Left hindlimb (tissue), 1 donor: ENCODE measurements around the gene METTL23.
"Not testable (repeated sequence)": the region's sequence is repeated elsewhere in the genome, so short reads cannot be mapped to it uniquely, and the experiment has no call there.

Source experiments
- DNase-seq: peaks from one replicate; pipeline ENCODE4 v3.0.0-alpha.2; 2018

METTL23 gene

DNA sequence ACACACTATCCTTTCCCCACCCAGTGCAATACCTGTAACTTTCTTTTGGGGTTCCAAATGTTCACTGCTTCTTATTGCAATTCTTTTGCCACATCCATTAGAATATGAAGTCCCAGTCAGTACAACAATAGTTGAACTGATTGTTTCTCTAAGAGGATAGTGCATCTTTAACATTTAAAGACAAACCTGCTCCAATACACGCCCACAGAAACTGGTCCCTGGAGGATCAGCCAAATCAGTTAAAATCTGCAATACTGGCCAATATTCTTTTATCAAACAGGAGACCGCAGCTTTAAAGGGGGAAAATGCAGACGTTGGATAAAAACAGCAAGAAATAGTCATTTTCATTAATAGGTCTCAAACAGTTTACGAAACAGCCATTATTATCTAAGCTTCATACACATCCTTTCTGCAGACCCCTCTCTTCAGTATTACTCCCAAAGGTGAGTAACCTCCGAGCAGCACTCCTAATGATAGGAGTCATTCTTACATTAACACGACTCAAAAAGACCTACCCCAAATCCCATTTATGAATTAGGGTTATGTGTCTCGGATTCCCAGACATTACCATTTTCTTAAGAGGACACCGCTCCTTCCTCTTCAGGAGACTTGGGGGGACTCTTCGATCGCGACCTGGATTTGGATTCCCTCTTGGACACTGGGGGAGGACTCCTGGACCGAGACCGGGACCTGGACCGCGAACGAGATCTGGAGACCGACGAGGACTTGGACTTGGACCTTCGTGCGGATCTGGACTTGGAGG is 9.1 kb downstream of the METTL23 start:
- no peak for DNase-seq

DNA sequence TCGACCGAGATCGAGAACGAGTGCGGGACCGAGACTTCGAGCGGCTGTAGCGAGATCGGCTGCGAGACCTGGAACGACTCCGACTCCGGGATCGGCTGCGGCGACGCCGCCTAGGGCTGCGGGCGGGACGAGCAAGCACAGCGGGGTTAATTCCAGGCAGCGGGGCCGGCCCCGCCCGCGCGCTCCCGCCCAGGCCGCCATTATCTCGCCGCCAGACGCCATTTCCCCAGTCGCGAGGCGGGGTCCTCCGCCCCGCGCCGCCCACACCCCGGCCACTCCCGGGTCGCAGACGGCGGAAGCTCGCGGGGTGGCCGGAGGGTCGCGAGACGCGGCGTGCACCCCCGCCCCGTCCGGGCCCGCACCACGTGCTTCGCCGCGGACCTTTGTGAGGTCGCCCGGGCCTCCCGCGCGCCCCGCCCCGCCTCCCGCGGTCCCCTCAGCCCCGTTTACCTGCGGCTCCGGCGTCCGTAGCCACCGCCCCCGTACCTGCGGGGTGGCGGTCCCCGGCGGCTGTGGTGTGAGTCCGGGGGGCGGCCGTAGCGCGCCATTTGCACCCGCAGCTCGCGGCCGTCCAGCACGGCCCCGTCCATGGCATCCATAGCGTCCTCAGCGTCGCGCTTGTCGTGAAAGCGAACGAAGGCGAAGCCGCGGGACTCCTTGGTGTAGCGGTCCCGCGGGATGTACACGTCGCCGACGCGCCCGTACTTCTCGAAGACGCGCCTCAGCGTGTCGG is 9.9 kb downstream of the METTL23 start:
- peak; percentile 85 for DNase-seq

DNA sequence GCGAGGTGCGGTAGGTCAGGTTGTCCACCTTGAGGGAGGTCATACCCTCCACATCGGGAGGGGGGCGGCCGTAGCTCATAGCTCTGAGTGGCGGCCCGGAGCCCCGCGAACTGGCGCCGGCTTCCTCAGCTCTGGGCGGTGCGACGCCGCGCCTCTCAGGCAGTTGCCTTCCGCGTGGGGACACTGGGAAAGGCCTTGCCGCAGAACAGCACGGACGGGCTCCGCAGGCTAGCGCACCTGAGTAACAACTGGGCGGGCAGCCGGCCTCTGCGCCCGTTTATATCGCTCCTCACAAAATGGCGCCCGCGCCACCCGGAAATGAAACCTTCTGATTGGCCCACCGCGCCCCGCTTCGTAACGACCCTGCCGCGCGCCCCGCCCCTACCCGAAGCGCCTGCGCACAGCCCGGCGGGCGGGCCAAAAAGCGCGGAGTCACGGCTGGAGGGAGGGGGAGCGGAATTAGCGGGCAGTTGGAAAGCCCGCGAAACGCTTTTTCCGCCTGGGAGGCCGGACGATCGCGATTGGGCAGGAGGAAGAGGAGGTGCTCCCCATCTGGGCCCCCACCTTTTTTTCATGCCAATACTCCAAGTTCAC is 10.5 kb downstream of the METTL23 start, which contains the start of gene SRSF2:
Gene SRSF2 (minus strand): TSS at position 250 of the 594 bp plus-strand sequence. CDS start 171 bp downstream, at position 79.
- DNase-seq = peak; percentile 99

DNA sequence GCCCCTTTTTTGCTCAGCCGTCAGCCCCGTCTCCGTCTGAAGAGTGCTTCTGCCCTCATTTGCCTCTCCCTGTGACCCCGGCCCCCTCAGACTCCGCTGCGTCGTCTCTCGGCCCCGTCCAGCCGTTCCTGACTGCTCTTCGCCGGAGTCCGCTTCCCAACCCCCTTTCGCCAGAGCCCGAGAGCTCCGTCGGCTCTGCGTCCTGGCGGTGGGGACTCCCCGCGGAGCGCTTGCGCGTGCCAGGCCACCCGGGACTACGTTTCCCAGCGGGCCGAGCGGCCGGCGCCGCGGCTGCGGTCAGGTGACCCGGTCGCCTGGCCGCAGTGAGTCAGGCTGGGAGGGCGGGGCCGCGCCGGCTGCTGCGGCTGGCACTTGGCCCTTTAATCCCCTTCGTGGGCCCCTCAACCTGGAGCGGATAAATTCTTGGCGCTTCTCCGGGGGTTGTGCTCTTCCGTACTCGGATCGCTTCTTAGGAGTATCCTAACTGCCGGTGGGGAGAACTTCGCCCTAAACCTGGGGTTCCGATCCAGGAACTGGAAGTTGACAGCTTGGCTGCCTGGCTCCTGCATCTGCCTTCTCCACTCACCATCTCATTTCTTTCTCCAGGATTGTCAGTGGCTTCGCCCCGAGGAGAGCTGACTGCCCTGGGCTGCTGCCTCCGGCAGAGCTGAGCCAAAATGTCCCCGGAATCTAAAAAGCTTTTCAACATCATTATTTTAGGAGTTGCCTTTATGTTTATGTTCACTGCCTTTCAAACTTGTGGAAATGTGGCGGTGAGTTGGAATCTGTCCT is 11.2 kb downstream of the METTL23 start, which contains the start of gene MFSD11:
Gene MFSD11 (plus strand): TSS at position 444 of the 792 bp plus-strand sequence. CDS start 234 bp downstream, at position 678.
- peak; percentile 97 for DNase-seq

DNA sequence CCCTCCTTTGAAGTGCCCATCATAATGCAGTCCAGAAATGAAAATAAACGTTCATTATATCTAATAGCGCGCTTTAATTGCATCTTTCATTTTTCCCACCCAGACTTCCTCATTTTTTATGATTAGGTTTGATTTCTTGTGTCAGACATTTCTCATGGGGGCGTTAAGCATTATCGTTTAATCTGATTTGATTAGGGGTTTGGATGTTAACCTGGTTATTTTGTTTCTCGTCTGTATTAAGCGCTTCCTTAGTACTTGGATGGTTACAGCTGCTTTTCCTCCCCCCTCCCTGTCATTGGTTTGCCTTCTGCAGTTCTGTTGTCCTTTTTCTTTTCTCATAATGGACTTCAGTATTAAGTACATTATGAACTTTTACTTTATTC is 11.8 kb downstream of the METTL23 start:
- no peak for DNase-seq

DNA sequence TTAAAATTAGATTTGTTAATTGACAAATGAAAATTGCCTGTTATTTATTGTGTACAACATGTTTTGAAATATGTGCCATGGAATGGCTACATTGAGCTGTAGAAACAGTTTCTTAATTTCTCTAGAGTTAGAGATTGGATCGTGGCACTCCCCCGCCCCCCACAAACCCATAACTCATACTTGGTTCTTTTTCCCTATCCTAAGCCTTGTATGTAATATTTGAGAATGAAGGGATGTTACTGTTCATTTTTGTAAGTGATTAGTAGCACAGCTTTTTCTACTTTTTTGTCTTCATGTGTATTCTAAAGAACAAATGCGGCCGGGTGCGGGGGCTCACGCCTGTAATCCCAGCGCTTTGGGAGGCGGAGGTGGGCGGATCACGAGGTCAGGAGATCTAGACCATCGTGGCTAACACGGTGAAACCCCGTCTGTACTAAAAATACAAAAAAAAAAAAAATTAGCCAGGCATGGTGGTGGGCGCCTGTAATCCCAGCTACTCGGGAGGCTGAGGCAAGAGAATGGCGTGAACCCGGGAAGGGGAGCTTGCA is 13.0 kb downstream of the METTL23 start:
- not testable (repeated sequence) for DNase-seq

DNA sequence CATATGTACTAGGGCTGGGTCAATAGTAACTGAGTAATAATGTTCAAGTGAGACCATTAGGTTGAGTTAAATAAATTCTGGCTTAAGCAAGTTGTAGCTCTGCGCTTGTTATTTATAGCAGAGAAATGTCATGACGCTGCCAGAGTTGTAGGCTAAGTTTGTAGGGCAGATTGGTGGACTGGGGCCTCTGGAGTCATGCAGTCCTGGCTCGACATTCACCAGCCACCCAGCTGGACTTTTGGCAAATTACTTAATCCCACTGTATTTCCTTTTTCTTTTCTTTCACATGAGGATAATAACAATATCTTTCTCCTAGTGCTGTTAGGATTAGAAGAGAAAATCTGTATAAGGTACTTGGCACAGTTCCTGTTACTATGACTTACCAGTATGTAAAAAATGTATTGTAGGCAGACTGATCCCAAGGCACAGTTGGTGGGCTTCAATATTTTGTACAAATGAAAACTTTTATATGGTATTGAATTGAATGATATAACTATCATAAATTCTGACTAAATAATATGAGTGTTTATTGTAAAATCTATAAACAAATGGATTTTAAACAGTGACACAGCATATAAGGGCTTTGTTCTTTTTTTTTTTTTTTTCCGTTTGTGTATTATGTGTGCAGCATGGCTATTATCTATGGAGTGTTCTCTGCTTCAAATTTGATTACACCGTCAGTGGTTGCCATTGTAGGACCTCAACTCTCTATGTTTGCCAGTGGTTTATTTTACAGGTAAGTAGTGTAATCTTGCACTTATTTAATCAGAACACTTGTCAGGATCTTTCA is 13.9 kb downstream of the METTL23 start:
- peak; percentile 37 for DNase-seq

DNA sequence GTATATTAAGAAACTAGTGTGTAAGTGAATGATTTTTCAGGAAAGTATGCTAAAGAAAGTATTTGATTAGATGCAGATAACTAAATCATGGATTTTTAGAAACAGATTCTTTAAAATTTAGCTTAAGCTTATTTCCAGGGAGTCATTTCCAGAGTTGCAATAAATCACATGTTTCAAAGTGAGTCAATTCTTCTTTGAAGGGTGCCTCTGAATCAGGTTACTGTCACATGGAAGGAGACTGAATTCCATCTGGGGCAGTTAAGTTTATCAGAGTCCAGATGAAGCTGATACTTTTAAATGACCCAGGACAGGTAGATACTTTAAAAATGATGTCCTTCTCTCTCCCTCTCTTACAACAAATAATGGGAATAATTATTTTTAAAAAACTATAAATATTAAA is 16.3 kb downstream of the METTL23 start:
- DNase-seq = no peak

DNA sequence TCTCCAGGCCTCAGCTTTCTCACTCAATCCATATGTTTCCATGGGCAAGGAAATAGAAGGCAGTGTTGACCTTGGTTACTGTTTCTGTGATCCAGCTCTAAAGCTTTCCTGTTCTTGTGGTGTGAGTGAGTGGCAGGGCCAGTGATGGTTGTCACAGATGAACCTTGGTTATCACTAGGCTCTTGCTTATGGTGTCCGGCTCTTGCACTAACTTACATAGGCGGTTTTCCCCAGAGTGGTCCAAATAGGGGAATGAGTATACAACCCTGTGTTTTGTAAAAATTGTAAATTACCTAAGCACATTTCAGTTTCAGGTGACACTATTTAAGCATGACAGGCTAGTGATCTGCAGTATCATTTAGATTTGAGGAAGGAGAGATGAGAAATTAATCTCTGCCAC is 18.1 kb downstream of the METTL23 start:
- DNase-seq = no peak

DNA sequence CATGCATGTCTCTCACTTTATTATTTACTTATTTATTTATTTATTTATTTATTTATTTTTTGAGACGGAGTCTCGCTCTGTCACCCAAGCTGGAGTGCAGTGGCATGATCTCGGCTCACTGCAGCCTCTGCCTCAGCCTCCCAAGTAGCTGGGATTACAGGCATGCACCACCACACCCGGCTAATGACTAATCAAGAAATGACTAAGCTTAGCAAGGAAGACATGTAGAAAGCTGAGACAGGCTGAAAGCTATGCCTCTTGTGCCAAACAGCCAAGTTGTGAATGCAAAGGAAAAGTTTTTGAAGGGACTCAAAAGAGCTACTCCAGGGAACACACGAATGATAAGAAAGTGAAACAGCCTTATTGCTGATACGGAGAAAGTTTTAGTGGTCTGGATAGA is 19.1 kb downstream of the METTL23 start:
- not testable (repeated sequence) for DNase-seq

DNA sequence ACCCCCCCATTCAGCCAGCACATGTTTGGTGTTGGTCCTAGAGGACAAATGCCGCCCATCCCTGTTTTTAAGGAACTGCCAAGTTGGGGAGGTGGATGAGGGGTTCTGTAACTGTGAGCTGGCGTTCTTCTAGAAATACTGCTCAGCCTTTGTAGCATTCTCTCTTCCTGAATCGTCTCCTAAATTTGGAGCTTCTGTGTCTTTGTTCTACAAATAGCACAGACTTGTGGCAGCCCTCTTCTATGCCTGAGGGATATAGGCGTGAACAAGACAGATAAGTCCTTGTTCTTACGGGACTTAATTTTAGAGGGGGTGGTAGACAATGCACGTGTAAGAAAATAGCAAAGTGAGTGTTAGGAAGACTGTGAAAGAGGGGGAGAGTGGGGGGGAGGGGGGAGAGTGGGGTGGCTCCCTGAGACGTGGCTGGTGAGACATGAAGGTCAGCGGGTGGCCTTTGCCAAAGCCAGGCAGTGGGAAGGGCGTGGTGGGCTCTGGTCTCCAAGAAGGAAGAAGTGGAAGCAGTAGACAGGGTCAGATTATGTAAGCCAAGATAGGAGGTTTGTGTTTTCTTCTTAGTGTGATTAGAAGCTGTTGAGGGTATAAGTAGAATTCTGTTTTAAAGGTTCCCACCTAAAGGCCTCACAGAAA is 21.2 kb downstream of the METTL23 start:
- DNase-seq = no peak

DNA sequence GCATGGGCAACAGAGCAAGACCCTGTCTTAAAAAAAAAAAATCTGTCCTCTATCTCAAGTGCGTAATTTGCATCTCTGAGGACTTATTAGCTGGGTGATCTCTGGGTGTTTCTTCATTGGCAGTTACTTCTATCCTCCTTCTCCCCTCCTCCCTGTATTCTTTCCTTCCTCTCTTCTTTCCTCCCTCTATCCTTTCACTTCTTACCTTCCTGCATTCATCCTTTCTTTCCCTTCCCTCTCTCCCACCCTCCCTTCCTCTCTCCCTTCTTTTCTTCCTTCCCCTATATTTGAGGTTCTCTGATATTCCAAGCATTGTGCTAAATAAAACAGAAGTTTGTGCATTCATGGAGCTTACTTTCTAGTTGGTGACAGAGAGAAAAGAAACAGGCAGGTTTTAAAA is 22.0 kb downstream of the METTL23 start:
- DNase-seq = no peak

DNA sequence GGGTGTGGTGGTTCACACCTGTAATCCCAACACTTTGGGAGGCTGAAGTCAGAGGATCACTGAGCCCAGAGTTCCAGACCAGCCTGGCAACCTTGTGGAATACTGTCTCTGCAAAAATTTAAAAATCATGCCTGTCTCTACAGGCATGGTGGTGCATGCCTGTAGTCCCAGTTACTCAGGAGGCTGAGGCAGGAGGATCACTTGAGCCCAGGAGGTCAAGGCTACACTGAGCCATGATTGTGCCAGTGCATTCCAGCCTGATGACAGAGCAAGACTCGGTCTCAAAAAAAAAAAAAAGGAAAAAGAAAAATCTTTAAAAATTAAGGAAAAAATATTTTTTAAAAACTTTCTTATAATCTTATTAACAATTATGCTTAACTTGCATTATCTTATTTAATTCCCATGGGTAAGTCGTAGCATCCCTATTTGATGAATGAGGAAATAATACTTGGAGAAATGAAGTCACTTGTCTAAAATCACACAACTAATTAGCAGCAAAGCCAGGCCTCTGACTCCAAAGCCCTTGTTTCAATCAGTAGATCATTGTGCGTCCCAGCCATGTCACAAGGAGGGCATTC is 24.9 kb downstream of the METTL23 start:
- no peak for DNase-seq

DNA sequence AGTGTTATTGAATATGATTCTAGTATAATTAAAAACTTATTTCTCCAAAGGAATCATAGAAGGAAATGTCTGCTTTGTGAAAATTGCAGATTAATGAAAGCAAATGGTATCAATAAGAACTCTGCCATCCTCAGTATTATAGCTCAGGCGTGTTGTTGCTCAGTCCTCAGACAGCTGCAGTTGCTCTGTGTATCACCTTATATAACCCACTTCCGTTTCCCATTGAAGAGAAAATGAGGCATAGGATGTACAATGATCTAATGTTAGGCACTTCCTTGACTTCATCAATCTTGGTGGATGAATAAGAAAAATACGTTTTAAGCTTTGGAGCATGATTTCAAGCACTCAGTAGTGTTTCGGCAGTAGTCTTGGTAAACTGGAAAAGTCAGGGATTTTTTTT is 25.4 kb downstream of the METTL23 start:
- DNase-seq = no peak

DNA sequence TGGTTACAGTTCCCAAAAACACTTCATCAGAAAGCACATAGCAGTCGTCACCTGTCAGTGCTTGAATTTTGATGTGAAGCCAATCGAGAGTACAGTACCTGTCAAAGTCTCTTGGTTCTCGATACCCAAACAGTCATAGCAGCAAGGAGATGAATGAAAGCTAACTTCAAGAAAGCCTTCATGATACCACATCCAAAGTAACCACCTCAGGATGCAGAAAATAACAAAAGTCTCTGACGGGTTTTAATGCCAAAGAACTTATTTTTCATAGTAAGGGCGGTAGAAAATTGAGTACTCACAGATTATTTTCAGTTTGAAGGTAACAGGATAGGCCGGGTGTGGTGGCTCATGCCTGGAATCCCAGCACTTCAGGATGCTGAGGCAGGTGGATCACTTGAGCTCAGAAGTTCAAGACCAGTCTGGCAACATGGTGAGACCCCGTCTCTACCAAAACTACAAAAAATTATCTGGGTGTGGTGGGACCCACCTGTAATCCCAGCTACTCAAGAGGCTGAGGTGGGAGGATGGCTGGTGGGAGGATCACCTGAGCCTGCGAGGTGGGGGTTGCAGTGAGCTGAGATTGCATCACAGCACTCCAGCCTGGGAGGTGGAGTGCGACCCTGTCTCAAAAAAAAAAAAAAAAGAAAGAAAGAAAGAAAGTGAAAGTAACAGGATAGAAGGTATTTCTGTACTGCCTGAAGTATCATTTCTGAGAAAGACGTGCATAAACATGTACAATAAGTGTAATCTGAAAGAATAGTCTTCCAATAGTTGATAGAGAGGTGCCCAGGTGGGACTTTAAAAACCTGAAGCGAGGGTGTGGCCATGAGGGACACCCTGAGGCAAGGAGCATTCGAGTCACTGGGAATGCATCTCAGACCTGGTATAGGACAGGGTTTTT is 26.7 kb downstream of the METTL23 start:
- no peak for DNase-seq

DNA sequence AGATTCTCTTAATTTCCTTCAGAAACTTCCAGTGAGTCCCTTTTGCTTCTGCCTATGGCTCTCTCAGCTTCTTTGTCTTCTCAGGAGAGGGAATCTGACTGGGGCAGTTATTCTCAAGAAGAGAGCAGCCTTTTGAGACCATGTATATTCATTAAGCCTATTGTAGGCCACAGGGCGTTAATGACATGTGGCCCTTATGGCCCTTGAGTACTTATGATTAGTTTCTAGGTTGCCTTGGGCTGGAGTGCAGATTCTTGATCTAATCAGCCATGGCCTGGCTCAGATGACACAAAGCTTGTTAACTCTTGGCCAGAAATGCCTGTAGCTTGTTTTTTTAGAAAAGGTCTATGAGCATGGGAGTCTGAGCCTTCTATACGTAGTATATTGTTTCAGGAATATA is 28.6 kb downstream of the METTL23 start:
- no peak for DNase-seq

DNA sequence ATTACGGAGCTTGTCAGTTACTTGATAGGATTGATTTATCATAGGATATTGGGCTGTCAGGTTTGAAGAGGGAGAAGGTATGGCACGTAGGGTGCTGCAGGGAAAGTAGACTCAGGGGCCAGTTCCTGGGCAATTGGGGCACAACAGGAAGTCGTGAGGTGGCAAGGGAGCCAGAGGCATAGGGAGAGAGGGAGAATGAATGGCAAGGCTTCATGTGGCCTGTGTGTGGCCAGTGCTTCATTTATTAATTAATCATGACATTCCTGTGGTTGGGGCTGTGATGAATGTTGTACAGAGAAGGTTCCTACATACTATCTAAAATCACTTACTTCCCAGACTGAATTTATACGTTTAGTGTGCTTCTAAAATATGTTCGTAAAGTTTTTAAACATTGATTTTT is 30.6 kb downstream of the METTL23 start:
- no peak for DNase-seq

DNA sequence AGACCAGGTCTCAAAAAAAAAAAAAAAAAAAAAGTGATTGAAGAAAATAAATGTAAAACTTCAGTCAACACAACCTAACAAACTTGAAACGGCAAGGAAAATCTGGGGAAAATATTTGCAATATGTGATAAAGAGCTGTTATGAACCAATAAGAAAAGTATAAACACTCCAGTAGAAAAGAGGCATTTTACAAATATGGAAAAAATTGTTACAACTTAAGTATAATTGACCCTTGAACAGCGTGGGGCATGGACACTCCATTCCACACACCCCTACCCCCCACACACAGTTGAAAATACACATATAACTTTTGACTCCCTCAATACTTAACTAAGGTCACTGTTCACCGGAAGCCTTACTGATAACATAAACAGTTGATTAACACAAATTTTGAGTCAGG is 31.9 kb downstream of the METTL23 start:
- no peak for DNase-seq

DNA sequence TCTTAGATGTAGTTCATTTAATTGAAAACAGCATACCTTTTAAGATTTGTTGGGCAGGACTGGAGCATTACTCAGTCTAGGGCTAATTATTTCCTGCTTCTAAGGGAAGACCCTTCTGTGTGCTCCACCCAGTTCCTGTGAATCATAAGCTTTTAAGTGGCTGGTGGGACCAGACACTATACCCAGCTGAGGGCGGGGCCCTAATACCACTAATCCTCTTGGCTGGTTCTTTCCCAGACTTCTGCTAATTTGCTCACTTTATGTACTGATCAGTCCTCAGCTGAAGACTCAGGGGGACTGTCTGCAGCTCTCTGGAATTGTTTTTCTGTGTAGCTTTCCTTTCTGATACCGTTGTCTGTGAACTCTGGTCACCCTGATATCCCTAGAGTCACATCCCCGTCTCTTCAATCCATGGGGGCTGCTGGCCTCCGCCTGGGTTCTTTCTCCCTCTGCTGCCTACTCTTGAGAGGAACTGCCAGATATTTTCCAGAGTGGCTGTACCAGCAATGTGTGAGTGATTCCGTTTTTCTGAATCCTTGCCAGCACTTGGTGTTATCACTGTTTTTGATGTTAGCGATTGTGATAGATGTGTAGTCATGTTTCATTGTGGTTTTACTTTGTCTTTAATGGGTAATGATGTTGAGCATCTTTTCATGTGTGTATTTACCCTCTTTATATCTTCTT is 46.3 kb downstream of the METTL23 start:
- peak; percentile 56 for DNase-seq
